Islet of Langerhans (tissue), 1 donor: Measurements from ENCODE around the gene PTP4A2.

ENCODE experiments used
- FAIRE-seq: peaks from one replicate; lab custom pipeline; 2011; peaks lifted over from hg19 to GRCh38; lab: Jason Lieb, UNC

Gene PTP4A2

GRCh38 chr1:31938184-31938975 is at the start of gene PTP4A2:
Gene PTP4A2 (minus strand): TSS chr1:31938368. CDS start chr1:31919065, 19,303 bp downstream.
- no peak for FAIRE-seq

GRCh38 chr1:31987135-31987619 is 49.0 kb upstream of the PTP4A2 start:
- FAIRE-seq, result no peak

GRCh38 chr1:31985430-31985829 is 47.3 kb upstream of the PTP4A2 start:
- no peak for FAIRE-seq

GRCh38 chr1:31984419-31985347 is 46.5 kb upstream of the PTP4A2 start:
- FAIRE-seq, result no peak

- FAIRE-seq, result no peak
Observed at GRCh38 chr1:31981972-31982371, 43.8 kb upstream of the PTP4A2 start.

- FAIRE-seq, result no peak
Observed at GRCh38 chr1:31981456-31981839, 43.3 kb upstream of the PTP4A2 start.

GRCh38 chr1:31980835-31981455 is 42.8 kb upstream of the PTP4A2 start:
- FAIRE-seq, result no peak

- no peak for FAIRE-seq
Observed at GRCh38 chr1:31978843-31979400, 40.8 kb upstream of the PTP4A2 start.

GRCh38 chr1:31977385-31978131 is 39.4 kb upstream of the PTP4A2 start:
- FAIRE-seq, result no peak

- no peak for FAIRE-seq
Observed at GRCh38 chr1:31976401-31976800, 38.2 kb upstream of the PTP4A2 start.

- FAIRE-seq, result no peak
Observed at GRCh38 chr1:31970873-31971272, 32.7 kb upstream of the PTP4A2 start.

GRCh38 chr1:31961536-31961935 is 23.4 kb upstream of the PTP4A2 start:
- no peak for FAIRE-seq

GRCh38 chr1:31959521-31960340 is 21.6 kb upstream of the PTP4A2 start:
- no peak for FAIRE-seq

- FAIRE-seq, result no peak
Observed at GRCh38 chr1:31957701-31958674, 19.8 kb upstream of the PTP4A2 start.

- FAIRE-seq, result no peak
Observed at GRCh38 chr1:31955917-31956736, 18.0 kb upstream of the PTP4A2 start.

- no peak for FAIRE-seq
Observed at GRCh38 chr1:31954607-31955283, 16.6 kb upstream of the PTP4A2 start.

- FAIRE-seq, result no peak
Observed at GRCh38 chr1:31952825-31953220, 14.7 kb upstream of the PTP4A2 start.

- FAIRE-seq, result no peak
Observed at GRCh38 chr1:31951276-31951675, 13.1 kb upstream of the PTP4A2 start.
